Umbilical cord (tissue), 2 donors: ENCODE measurements around the gene CZIB. TPM values are rescaled to one million over a fixed set of nuclear protein-coding genes. Genes with fewer than 3 reads are reported as not detected.

ENCODE experiments used
- DNase-seq: peaks from one replicate; pipeline ENCODE4 v3.0.0-alpha.2; 2015; ENCODE audit warnings: low spot score
- total RNA-seq: library from RNA; depleted of rRNA; stranded (reverse); fragments of >200 nt; gene quantifications from one replicate; pipeline ENCODE4 v1.2.3, GENCODE V29; 2014; ENCODE audit warnings: low replicate concordance; ENCODE audit not compliant: insufficient read depth

Gene CZIB
- total RNA-seq: 69.6 TPM

DNA sequence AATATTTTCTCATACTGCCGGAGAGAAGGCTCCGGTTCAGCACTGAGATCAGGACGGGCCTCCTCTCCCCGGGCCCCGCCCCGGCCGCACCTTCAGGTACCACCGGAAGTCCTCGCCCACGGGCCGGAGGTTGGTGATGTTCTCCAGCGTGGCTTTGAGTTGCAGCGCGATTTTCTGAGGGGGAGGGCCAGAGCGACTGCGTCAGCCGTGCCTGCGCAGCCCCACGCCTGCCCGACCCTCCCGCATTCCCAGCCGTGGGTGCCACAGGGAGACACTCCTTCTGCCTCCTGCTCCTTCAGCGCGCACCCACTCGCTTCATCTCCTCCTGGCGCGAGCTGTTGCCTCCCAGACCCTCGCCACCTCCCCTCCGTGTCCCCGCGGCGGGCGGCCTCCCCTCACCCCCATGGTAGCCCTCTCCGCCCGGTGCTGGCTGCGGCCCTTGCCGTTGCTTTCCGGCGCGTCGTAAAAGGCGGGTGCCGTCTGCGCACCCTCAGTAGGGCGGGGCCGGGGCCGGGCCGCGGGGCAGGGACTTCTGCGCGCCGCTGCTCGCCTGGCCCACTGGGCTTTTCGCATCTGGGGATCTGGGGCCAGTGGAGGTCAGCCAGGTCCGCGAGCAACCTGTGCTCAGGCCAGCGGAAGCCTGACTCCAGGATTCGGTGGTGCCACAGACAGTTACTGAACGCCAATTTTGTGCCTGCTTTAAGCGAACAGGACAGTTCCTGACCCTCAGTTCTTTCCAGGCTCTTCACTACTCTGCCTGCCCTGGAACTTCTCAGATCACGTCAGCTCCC is at the start of gene CZIB:
TSS of gene CZIB (minus strand) at position 464 of the 791 bp plus-strand sequence. CDS start at position 405, 59 bp downstream.
- peak; percentile 97 for DNase-seq

DNA sequence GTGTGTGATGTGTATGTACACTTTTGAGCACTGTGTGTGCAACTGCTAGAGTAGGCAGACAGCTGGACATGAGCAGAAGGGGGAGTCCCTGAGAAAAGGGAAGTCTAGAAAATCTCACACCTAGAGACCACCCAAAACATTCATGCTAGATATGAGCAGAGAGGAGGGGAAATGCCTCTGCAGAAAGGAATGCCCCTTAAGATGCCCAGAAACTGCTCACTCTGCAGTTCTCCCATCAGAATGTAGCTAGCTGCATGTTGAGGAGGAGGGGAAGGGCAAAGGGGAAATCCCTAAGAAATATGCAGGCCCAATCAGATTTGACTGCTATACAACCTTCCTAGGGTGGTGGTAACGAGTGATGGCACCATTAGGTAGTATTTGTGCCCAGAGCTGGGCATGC is 49.7 kb upstream of the CZIB start:
- no peak for DNase-seq

DNA sequence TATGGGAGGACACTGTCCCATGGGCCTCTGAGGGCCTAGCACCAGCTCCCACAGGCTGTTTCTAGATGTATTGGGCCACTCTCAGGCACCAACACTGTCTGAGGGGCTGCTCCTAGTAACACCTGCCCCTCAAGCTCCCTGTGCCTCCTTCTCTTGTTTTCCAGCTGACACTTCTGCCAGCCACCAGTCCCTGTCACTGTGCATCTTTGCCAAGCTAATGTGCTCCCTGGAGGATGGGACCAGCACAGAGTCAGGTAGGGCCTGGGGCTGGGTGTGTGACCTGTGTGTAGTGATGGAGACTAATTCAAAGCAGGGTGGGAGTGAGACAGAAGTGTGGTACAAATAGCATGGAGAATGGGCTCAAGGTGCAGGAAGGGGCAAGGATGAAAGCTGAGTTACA is 47.3 kb upstream of the CZIB start:
- DNase-seq: no peak

DNA sequence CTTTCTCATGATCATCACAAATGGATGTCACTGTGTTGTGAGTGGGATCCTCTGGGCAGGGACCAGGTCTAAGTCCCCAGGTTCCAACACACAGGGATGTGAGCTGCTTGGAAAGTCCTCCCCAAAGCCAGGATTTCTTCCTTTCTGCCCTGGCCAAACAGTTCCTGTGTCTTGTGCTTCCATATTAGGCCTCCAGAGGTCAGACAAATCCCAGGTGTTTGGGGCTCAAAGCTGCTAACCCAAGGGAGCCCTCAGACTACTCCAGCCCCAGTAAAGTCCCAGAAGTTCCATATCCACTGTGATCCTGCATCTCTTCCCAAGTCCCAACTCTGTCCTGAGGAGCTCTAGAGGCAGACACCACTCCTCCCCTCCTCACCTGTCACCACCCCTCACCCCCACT is 45.6 kb upstream of the CZIB start:
- DNase-seq: no peak

DNA sequence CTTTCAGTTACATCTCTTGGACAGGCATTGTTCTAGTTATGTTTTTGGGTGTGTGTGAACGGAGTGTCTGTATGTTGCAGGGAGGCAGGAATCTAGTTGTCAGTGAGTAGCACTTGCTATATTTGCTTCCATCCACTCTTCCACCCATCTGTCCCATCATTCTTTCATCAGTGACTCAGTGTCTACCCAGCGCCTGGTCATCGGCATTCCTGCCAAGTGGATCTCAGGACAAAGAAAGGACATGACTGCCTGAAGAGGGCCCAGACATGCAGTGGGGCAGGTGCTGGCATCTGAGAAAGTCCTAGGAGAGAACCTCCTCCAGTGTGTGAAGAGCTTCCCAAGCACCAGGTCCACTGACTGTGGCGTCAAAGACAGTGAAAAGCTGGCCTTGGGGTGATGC is 45.1 kb upstream of the CZIB start:
- DNase-seq: no peak

DNA sequence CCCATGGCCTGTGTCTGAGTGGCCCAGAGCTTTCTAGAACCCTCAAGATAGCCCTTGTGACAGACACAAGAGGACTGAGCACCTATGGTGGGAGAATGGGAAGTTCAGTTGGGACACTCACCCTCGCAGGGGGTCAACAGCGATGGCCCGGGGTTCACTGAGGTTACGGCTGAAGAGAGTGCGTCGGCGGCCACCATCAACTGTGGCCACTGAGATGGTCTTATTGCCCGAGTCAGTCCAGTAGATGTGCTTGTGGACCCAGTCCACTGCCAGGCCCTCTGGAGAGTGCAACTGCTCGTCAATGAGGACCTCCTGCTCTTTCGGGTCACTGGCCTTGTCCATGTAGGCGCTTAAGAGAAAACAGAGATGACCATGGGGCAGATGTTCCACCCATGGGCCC is 43.6 kb upstream of the CZIB start:
- no peak for DNase-seq

DNA sequence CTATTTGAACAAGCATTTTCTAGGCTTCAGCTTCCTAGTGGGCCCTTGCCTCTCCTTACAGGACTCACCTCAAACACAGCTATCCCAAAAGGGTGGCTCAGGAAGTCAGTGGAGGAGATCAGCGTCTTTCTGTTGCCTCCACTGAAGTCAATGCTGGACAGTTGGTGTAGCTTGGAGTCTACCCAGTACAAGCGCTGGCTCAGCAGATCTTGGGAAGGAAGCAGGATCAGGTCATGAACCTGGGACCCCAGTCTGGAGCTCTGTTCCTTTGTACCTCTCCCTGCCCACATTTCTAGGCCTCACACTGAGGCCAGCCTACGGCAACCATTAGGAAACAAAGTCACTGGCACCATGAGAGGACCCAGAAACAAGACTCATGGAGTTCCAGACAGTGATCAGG is 41.6 kb upstream of the CZIB start:
- no peak for DNase-seq

DNA sequence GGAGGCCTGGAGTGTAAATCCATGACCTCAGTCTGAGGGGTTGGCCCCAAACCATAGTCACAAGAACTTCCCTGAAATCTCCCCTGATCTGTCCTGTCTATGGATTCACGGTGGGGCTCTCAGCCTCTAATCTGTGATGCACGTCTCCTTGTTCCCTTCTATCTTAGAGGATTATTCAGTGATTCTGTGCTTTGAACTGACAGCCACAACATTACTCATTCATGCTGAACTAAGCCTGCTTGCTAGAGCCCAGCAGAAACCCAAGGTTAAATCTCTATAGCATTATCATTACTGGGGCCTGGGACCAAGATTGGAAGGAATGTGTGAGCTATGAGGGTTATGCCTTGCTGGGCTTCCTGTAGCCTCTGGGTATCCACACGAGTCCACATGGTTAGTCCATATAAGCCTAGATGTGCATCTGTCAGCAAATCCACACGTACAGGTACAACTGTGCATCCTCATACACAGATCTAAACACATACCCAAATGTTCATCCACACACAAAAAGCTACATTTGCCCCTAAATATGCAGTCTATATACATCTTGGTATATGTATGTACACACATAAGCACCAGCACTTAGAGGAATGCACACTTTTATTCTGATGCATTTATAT is 40.3 kb upstream of the CZIB start:
- DNase-seq: peak; percentile 95

DNA sequence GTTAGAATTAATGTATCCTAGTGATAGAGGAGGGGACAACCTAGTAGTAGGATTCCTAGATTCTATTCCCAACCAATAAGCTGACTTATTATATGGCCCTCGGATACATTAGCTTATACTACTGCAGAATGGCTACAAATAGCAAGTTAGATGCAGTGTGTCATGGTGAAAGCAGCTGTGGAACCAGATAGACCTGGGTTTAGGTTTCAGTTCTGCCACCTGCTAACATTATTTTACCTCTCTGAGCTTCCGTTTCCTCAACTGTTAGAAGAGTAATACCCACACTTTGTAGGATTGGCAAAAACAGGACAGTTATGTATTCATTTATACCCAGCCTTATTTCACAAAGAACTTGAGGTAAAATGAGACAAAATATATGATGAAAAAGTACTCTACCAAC is 39.5 kb upstream of the CZIB start:
- DNase-seq: no peak

DNA sequence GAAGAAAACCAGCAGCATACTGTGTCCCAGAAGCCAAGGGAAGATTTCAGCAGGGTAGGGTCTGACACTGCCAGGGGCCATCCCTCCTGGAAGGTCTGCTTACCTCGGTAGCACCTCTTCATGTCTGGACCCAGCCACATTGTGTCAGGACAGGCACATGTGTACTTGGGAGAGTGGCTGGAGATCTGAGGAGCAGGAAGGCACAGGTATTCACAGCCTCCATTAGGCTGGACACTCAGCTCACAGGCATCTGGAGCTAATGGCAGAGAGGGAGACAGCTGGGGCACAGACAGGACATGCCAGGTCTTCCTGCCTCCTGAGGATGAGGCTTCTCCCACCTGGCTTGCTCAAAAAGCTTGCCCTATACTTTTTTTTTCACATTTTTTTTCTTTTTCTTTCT is 37.8 kb upstream of the CZIB start:
- DNase-seq: no peak

DNA sequence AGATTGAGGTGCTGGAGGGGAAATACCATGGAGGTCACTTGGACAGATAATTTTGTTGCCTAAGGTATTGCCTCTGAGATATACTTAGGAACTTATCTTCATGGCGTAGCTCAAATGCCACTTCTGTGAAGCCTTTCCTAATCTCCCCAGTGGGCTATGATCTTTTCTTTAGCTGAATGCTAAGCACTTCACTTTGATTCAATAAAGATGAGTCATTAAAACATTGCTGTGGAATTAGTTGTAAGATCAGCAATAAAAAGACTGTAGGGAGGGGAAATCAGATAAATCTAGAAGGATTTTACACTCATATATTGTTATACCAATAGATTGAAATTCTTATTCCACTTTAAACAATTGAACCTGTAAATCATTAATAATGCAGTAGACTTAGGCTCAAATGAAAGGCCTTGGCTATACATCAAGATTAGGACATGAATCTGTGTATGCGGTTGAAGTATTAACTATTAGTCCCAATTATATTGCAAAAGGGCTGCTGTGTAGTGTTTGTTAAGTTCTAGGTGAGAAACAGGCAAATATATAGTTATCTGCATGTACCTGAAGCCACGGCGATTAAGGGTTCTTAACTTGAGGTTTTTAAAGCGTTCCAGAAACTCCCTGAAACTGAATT is 37.1 kb upstream of the CZIB start:
- peak; percentile 85 for DNase-seq

DNA sequence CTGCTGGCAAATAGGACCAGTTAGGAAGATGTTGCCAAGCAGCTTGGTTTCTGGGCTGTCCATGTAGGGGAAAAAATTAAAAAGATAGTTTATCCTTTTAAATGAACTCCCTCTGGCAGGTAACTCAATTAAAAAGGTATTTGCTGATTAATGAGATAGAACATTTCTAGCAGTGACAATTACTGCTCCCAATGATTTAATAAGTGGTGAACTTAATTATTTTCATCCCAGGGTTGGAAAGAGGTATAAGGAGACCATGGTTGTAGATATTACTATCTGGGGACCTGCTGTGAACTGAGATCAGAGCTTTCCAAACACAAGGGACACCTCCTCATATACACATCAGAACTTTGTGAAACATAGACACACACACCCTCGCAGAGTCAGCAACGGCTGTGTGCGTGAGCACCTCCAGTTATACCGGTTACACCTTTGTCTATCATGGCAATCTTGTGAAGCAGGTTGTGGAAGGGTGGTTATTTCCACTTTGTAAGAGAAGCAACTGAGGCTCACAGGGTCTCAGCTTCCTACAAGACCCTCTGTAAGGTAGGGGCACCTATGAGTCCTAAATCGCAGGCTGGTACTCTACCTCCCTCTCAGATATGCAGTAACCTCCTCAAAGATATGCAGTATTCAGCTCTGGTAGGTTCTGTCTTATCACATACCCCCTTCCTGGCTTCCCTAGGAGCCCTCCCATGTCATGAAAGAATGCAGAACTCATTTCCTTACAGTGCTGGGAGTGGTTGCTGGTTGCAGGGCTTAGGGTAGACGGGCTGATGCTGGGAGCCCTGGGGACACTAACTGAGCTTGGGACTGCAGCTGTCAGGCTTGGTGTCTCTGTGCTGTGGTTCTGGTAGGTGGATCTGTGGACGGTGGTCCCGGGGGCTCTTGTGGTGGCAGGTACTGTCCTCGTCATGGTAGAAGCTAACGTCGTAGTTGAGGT is 36.3 kb upstream of the CZIB start:
- DNase-seq: no peak

DNA sequence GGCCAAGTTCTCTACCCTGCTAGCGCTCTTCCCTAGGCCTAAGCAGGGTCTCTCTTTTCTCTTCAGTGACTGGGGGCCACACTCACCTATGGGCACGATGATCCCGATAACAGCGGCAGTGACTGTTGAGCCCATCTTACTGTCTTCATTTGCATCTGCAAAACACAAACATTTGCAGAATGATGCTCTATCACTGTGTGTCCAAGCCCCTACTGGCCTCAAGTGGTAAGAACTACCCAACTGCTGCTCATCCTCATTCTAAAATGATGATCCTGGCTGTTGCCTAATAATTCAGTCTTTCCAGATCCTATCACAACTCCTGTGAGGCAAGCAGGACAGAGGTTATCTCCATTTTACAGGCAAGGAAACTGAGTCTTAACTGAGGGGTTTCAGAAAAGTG is 34.6 kb upstream of the CZIB start:
- DNase-seq: no peak

DNA sequence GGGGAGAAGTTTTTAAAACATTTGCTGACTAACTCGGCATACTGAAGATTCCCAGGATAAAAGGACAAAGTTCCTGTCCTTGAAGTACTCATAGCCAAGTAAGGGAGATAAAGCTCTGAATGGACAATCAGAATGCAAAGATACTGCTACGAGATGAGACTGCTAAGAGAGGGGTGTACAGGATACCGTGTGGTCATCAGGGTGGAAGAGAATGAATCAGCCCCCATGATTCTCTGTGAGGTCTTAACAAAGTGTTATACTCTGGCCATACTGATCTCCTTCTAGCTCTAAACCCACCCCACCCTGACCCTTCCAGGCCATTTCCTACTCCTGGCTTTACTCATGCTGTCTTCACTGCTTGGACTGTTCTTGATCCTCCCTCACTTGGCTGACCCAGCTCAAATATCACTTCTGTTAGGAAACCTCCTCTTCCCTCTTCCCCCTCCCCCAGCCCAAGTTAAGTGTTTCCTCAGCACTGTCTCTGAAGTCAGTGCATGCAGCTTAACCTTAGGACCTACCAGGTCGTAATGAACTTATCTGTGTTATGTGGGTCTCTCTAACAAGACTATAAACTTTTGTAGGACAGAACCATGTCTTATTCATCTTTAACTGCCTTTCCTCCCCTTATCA is 33.7 kb upstream of the CZIB start:
- DNase-seq: peak; percentile 94

DNA sequence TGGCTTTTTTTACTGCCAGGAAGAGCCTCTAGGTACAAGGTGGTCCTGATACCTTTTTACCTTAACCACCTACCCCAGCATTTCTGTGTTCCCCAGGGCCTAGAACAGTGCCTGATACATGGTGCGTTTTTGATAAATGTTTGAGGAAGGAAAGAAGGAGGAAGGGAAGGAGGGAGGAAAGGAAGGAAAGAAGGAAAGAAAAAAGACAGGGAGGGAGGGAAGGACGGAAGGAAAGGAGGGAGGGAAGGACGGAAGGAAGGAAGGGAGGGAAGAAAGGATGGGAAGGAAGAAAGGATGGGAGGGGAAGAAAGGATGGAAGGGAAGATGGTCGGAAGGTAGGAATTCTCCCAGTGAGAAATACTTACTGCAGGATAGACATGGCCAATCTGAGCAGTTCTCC is 29.9 kb upstream of the CZIB start:
- DNase-seq: no peak

DNA sequence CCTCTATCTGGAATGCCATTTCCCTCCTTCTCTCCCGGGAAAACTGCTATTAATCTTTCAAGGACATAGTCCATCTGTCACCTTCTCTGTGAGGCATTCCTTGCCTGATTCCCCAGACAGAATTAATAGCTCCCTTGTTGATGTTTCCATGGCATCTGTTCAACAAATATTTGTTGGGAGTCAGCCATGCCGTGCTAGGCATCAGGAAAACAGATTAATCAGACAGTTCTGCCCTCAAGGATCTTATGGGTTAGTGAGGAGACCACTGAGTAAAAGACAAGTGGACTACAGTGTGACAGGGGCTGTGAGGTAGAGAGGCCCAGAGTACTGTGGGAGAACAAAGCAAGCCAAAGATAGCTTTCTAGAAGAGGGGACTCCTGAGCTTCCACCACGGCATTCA is 29.3 kb upstream of the CZIB start:
- DNase-seq: no peak

DNA sequence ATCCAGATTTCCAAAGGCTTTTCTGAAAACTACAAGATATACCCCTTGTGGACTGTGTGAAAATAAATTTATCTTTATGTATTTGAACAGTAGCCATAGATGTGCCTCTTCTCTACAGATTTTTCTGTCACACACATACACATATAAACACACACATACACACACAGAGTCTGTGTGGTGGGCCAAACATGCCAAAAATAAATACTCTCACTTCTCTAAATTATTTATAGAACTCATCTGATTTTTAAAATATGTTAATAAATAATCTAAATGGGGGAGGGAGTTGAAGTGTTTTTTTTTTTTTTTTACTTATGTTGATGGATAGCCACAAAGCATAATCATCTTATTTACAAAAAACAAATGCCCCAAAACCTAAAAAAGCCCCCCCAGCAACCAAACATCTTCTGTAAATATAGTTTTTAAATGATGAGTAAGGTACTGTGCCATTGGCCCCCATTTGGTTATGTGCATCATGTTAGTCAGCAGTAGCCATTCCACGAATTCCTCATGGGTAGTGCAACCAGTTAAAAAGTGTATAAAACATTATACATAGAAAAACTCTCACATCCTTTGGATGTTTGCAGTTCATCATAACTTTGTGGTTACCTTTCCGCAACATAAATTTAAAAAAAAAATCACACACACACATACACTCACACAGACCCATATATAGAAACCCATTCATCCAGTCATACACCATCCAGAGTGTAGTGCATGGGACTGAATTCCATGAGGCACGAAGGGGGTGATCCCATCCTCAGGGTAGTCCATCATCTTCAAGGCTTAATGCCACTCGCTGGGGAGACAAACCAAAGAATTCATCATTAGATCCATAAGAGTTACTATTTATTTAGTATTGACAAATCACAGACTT is 26.1 kb upstream of the CZIB start:
- DNase-seq: no peak

DNA sequence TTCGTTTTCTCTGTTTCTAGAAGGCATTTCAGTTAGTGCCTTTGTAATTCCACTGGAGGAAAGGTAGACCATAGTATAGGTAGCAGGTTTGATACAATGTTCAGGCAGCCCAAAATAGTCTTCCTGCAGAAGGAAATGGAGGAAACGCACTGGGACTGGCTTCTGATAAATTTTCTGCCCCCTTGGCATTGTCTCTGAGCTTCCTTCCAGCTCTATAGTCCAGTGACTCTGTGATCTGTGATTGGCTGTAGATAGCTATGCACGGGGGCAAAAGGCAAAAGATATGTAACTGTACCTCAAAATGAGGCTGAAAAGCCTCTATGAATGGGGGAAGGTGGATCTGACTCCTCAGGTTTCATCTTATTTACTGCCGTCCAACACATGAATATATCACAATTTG is 23.7 kb upstream of the CZIB start:
- no peak for DNase-seq

DNA sequence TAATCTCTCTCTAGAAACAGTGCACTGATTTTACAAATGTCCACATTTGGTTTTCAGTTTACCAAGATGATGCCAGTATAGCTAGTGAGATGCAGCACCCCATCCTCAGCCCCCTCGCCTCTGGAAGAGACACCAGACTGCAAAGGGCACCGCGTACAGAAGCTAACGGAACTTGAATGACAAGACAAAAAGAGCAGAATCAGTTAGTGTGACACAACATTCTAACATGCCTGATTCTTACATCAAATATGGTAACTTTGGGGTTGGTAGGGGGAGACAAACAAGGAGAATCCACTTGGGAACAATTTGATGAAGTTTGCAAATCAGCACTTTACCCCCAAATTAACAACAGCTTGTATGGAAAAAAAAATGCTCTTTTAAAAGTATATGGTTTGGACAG is 21.9 kb upstream of the CZIB start:
- no peak for DNase-seq

DNA sequence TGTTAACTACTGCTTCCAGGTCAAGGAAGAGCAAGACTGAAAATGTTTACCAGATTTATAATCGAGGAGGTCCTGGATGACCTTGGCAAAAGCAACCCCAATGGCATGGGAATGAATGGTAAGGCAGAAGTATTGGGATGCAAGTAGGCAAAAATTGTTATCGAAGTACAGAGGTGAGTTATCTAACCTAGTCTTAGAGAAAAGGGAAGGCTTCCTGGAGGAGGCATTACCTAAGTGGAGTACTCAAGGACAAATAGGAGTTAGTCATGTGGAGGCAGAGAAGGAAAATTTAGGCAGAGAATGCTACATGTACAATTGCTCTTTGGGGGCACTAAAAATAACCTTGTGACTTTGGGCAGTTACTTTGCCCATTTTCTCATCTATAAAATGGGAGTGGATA is 21.4 kb upstream of the CZIB start:
- no peak for DNase-seq
